Spleen (tissue), 11 donors: ENCODE measurements around the gene CKAP2L. TPM values are rescaled to one million over a fixed set of nuclear protein-coding genes. Genes with fewer than 3 reads are reported as not detected.

ENCODE experiments used
- DNase-seq: peaks from one replicate; pipeline ENCODE4 v3.0.0-alpha.2; 2020
- H3K27ac ChIP-seq, 8 donors: fragments of 200-600 bp; sonication (generic) in 7 of 8; 1 replicate in 4 of 8; 2 replicates in 4 of 8; pipeline versions ENCODE4 v1.5.0 to v1.8.0; 2016 to 2021; ENCODE audit warnings: inconsistent platforms in 4 of 8, mild to moderate bottlenecking in 4 of 8, moderate library complexity in 1 of 8
- H3K27me3 ChIP-seq, 7 donors: fragments of 200-600 bp; sonication (generic) in 6 of 7; replicated peaks in 1 of 7; 1 replicate in 4 of 7; 2 replicates in 3 of 7; pipeline versions ENCODE4 v1.5.0 to v1.8.0; 2016 to 2021; ENCODE audit warnings: inconsistent platforms in 3 of 7, mild to moderate bottlenecking in 1 of 7
- H3K36me3 ChIP-seq, 6 donors: fragments of 200-600 bp; sonication (generic) in 5 of 6; 1 replicate in 4 of 6; 2 replicates in 2 of 6; pipeline versions ENCODE4 v1.5.0 to v1.8.0; 2016 to 2021; ENCODE audit warnings: inconsistent platforms in 2 of 6
- H3K4me1 ChIP-seq, 6 donors: fragments of 200-600 bp; sonication (generic) in 5 of 6; 1 replicate in 3 of 6; 2 replicates in 3 of 6; pipeline versions ENCODE4 v1.5.0 to v1.8.0; 2016 to 2021; ENCODE audit warnings: inconsistent platforms in 3 of 6
- H3K4me3 ChIP-seq, 8 donors: fragments of 200-600 bp; sonication (generic) in 7 of 8; 1 replicate in 4 of 8; 2 replicates in 4 of 8; pipeline versions ENCODE4 v1.5.0 to v1.8.0; 2016 to 2021; ENCODE audit warnings: inconsistent platforms in 4 of 8, mild to moderate bottlenecking in 4 of 8, moderate library complexity in 2 of 8
- H3K9me3 ChIP-seq, 8 donors: fragments of 200-600 bp; sonication (generic) in 7 of 8; 1 replicate in 4 of 8; 2 replicates in 4 of 8; pipeline versions ENCODE4 v1.5.0 to v1.8.0; 2016 to 2021; ENCODE audit warnings: inconsistent platforms in 4 of 8
- CTCF ChIP-seq, 11 experiments: fragments of 200-600 bp in 7 of 11; fragments of 450-650 bp in 4 of 11; sonication (generic) in 4 of 11; IDR thresholded peaks in 8 of 11; conservative IDR thresholded peaks in 3 of 11; 1 replicate in 7 of 11; 2 replicates in 4 of 11; pipeline versions ENCODE4 v1.4.0 to v1.8.0; 2016 to 2021; ENCODE audit warnings: antibody characterized with exemption in 11 of 11, inconsistent platforms in 4 of 11, mild to moderate bottlenecking in 1 of 11
- POLR2A ChIP-seq, 3 donors: fragments of 450-650 bp; IDR thresholded peaks; one replicate each; pipeline ENCODE4 v1.5.1; 2017; ENCODE audit warnings: antibody characterized with exemption in 3 of 3, mild to moderate bottlenecking in 1 of 3
- POLR2AphosphoS5 ChIP-seq, 3 donors: sonication (generic); formaldehyde crosslinking; IDR thresholded peaks; one replicate each; pipeline ENCODE4 v1.5.1; 2017; ENCODE audit warnings: antibody characterized with exemption in 3 of 3
- WGBS, 5 donors: extraction: QIAGEN DNeasy Blood & Tissue Kit in 3 of 5; methylation state at CpG; one replicate each; pipeline versions ENCODE4 v1.1.5 to v1.1.7; 2013 to 2018; 5-methylcytosine and 5-hydroxymethylcytosine counted together
- intact Hi-C: fragments of 100-400 bp; cut with DNase I; formaldehyde crosslinking; loops from one replicate; pipeline ENCODE4 v1.15.0; 2023; ENCODE audit warnings: low total_unique reads
- polyA plus RNA-seq, 3 donors: library from polyadenylated mRNA; stranded (reverse); fragments of 200-250 nt; gene quantifications; one replicate each; pipeline ENCODE4 v1.2.1, GENCODE V29; 2013
- total RNA-seq, 7 donors: library from RNA; depleted of rRNA in 3 of 7; stranded (reverse); fragments of >200 nt in 3 of 7; fragmentation: NEBNext Ultra II Directional in 4 of 7; extraction: Animal tissue kit (Norgen Biotek cat#: 25700) in 4 of 7; gene quantifications; one replicate each; pipeline versions ENCODE4 v1.1.0 to v1.2.1, GENCODE V29; 2016 to 2021
- donor health status: healthy with polysubstance abuse.
- donor health status: DM: no; HTN: no; CAD: no; lungs with moderate emphysema.
- donor health status: DM: no; HTN: no; CAD: no.
- donor health status: Bipolar disorder and iron deficiency.
- donor health status: healthy.
- donor health status: DM: no; HTN: no; CAD: no.
- donor health status: DM: yes; HTN: yes; CAD: no.

The CKAP2L gene
- total and polyA plus RNA-seq, 10 donors, result 0.20 to 3.5 (median 1.5) TPM

- Histone ChIP-seq H3K9me3 (no peaks in the 10 kb centered on the region), H3K36me3 (no peaks in the 10 kb centered on the region), H3K27ac (peak overlapping the region in 7 of 8 donors; percentile 0 to 87 (median 70)), H3K4me3 (peak overlapping the region in 1 of 8 donors; percentile 37), H3K4me1 (peaks cover 3 to 34% (median 13%) of the 10 kb centered on the region in 6 donors), H3K27me3 (no peaks in the 10 kb centered on the region)
- peak in 1 of 3 donors; percentile 76 for TF ChIP-seq POLR2AphosphoS5 (IDR thresholded peaks at IDR 0.05)
- TF ChIP-seq POLR2A (IDR thresholded peaks at IDR 0.05), result no peak
- DNase-seq, result no peak
- WGBS, 5 donors, result 33 to 62% (median 43%) methylated on average over 5 of the region's 5 CpGs
- intact Hi-C loops, result no loop called here
These were observed 29.8 kb upstream of the CKAP2L start for GRCh38 chr2:112794131-112794733.

GRCh38 chr2:112793449-112793978 lies 29.1 kb upstream of the CKAP2L start:
- intact Hi-C loops, result no loop called here
- Histone ChIP-seq H3K4me1 (peaks cover 3 to 35% (median 13%) of the 10 kb centered on the region in 6 donors), H3K4me3 (peak overlapping the region in 1 of 8 donors; percentile 37), H3K27me3 (no peaks in the 10 kb centered on the region), H3K27ac (peak overlapping the region in 7 of 8 donors; percentile 0 to 87 (median 70)), H3K36me3 (no peaks in the 10 kb centered on the region), H3K9me3 (no peaks in the 10 kb centered on the region)
- TF ChIP-seq CTCF (IDR thresholded peaks at IDR 0.05 in 8 of 11, conservative IDR thresholded peaks at IDR 0.05 in 3 of 11) (no peak), POLR2AphosphoS5 (IDR thresholded peaks at IDR 0.05) (no peak)
- no peak for DNase-seq
- WGBS, 5 donors, result 19 to 50% (median 35%) methylated on average over 3 of the region's 3 CpGs

GRCh38 chr2:112792419-112792818 lies 28.0 kb upstream of the CKAP2L start:
- H3K27ac ChIP-seq, result no peak overlapping the region
- no peak overlapping the region for H3K4me3 ChIP-seq
- H3K27me3 ChIP-seq, result no peaks in the 10 kb centered on the region
- no peaks in the 10 kb centered on the region for H3K9me3 ChIP-seq
- H3K36me3 ChIP-seq, result no peaks in the 10 kb centered on the region
- intact Hi-C loops, result no loop called here
- no peak for TF ChIP-seq CTCF (IDR thresholded peaks at IDR 0.05 in 8 of 11, conservative IDR thresholded peaks at IDR 0.05 in 3 of 11)
- TF ChIP-seq POLR2A (IDR thresholded peaks at IDR 0.05), result no peak
- WGBS, 5 donors, result 84 to 93% (median 92%) methylated on average over 5 of the region's 5 CpGs
- peaks cover 3 to 46% (median 13%) of the 10 kb centered on the region in 6 donors for H3K4me1 ChIP-seq
- no peak for DNase-seq

DNA sequence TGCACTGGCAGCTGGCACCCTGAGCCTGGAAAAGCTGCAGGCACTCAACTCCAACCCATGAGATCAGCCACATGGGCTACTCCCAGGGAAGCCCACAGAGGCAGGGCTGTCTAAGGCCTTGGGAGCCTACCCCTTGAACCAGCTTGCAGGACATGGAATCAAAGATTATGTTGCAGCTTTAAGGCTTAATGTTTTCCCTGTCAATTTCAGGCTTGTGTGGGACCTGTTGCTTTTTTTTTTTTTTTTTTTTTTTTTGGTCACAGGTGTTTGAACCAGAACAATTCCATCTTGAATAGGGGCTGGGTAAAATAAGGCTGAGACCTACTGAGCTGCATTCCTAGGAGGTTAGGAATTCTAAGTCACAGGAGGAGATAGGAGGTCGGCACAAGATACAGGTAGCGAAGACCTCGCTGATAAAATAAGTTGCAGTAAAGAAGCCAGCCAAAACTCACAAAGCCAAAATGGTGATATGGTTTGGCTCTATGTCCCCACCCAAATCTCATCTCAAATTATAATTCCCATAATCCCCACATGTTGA lies 27.4 kb upstream of the CKAP2L start:
- Histone ChIP-seq H3K9me3 (no peaks in the 10 kb centered on the region), H3K27ac (no peak overlapping the region), H3K4me1 (peaks cover 3 to 51% (median 13%) of the 10 kb centered on the region in 6 donors), H3K36me3 (no peaks in the 10 kb centered on the region), H3K4me3 (no peak overlapping the region), H3K27me3 (no peaks in the 10 kb centered on the region)
- intact Hi-C loops, result no loop called here
- TF ChIP-seq POLR2AphosphoS5 (IDR thresholded peaks at IDR 0.05) (no peak), POLR2A (IDR thresholded peaks at IDR 0.05) (no peak), CTCF (IDR thresholded peaks at IDR 0.05 in 8 of 11, conservative IDR thresholded peaks at IDR 0.05 in 3 of 11) (no peak)
- 98 to 100% (median 99%) methylated on average over 3 of the region's 3 CpGs for WGBS, 5 donors
- no peak for DNase-seq
